HCT116 (cell line): ENCODE measurements around the gene OR6C2. TPM values are rescaled to one million over a fixed set of nuclear protein-coding genes. Genes with fewer than 3 reads are reported as not detected.

Experiments used
- ATAC-seq: fragments of 200-7000 bp; cut with Tn5 transposase; 2 replicates; pipeline ENCODE4 v1.9.1; 2020; ENCODE audit warnings: mild to moderate bottlenecking, moderate library complexity
- BruUV-seq: library from RNA; stranded (reverse); fragments of 400-500 nt; replicated peaks from 2 replicates; lab custom pipeline; 2021; lab: Mats Ljungman, UMichigan
- CTCF ChIA-PET: fragments of 300-600 bp; sonication (Branson Sonifier 250); formaldehyde crosslinking; loops from one replicate; lab custom pipeline; 2021; ENCODE audit warnings: antibody characterized with exemption; lab: Charles Lee
- POLR2A ChIA-PET: fragments of 300-600, 350-600 bp; sonication (Branson Sonifier 250); formaldehyde crosslinking; loops from one replicate; lab custom pipeline; 2021; ENCODE audit warnings: antibody characterized with exemption; lab: Charles Lee
- RAD21 ChIA-PET, 2 experiments: fragments of 300-600 bp; sonication (Branson Sonifier 250); formaldehyde crosslinking; loops; one replicate each; lab custom pipeline; 2023; ENCODE audit warnings: low total read pairs in 2 of 2; ENCODE audit not compliant: uncharacterized antibody in 2 of 2, unreplicated experiment in 2 of 2, low non-redundant PET in 1 of 2; lab: Charles Lee
- DNase-seq: peaks from one replicate; pipeline ENCODE4 v3.0.0-alpha.2; 2010; ENCODE audit warnings: low read depth, low spot score
- H2AFZ ChIP-seq: fragments of 200-600 bp; shearing (Covaris generic), sonication (generic); 2 replicates; pipeline ENCODE4 v1.6.1; 2017; ENCODE audit warnings: low read depth, mixed run types, mixed read lengths, antibody characterized with exemption, low read length; ENCODE audit not compliant: poor library complexity, severe bottlenecking
- H3K27ac ChIP-seq: 2 replicates; pipeline ENCODE4 v1.5.1; 2012; ENCODE audit warnings: low read depth, low read length
- H3K27me3 ChIP-seq: fragments of 200-600 bp; sonication (generic); 2 replicates; pipeline ENCODE4 v1.6.1; 2016; ENCODE audit warnings: mixed run types, low read length, mixed read lengths; ENCODE audit not compliant: insufficient read depth
- H3K36me3 ChIP-seq, 2 experiments: fragments of 200-500 bp in 1 of 2; fragments of 200-600 bp in 1 of 2; sonication (Bioruptor generic) in 1 of 2; sonication (generic) in 1 of 2; 2 replicates each; pipeline versions ENCODE4 v1.5.1 to v1.6.1; 2014 to 2016; ENCODE audit warnings: low read length in 2 of 2, inconsistent platforms in 1 of 2, mixed read lengths in 1 of 2, mixed run types in 1 of 2; ENCODE audit not compliant: insufficient read depth in 2 of 2, control insufficient read depth in 1 of 2
- H3K4me1 ChIP-seq, 2 experiments: fragments of 200-600 bp in 1 of 2; sonication (generic) in 1 of 2; 2 replicates each; pipeline versions ENCODE4 v1.5.1 to v1.6.1; 2012 to 2017; ENCODE audit warnings: low read length in 2 of 2, inconsistent platforms in 1 of 2, mild to moderate bottlenecking in 1 of 2, mixed read lengths in 1 of 2, mixed run types in 1 of 2, moderate library complexity in 1 of 2; ENCODE audit not compliant: insufficient read depth in 2 of 2, control insufficient read depth in 1 of 2
- H3K4me2 ChIP-seq: fragments of 200-600 bp; sonication (generic); 2 replicates; pipeline ENCODE4 v1.6.1; 2017; ENCODE audit warnings: mixed run types, low read length, mixed read lengths
- H3K4me3 ChIP-seq, 2 experiments: fragments of 200-600 bp in 1 of 2; sonication (generic) in 1 of 2; replicated peaks in 1 of 2; 2 replicates each; pipeline ENCODE4 v1.5.1; 2011 to 2016; ENCODE audit warnings: low read length in 2 of 2, control low read depth in 1 of 2, low read depth in 1 of 2, mild to moderate bottlenecking in 1 of 2, mixed read lengths in 1 of 2, mixed run types in 1 of 2
- H3K79me2 ChIP-seq: fragments of 200-600 bp; sonication (generic); 2 replicates; pipeline ENCODE4 v1.6.1; 2017; ENCODE audit warnings: mild to moderate bottlenecking, mixed run types, low read length, moderate library complexity, mixed read lengths; ENCODE audit not compliant: insufficient read depth
- H3K9ac ChIP-seq: fragments of 200-600 bp; sonication (generic); 2 replicates; pipeline ENCODE4 v1.6.1; 2016; ENCODE audit warnings: low read length, mixed read lengths
- H3K9me2 ChIP-seq: fragments of 200-600 bp; sonication (generic), shearing (Covaris generic); 2 replicates; pipeline ENCODE4 v1.6.1; 2017; ENCODE audit warnings: mixed run types, mild to moderate bottlenecking, moderate library complexity; ENCODE audit not compliant: insufficient read depth
- H3K9me3 ChIP-seq, 2 experiments: fragments of 200-500 bp in 1 of 2; fragments of 200-600 bp in 1 of 2; sonication (Bioruptor generic) in 1 of 2; sonication (generic) in 1 of 2; 2 replicates each; pipeline ENCODE4 v1.6.1; 2014 to 2017; ENCODE audit warnings: low read length in 2 of 2, mixed read lengths in 2 of 2, inconsistent platforms in 1 of 2, low read depth in 1 of 2, mild to moderate bottlenecking in 1 of 2, mixed run types in 1 of 2, moderate library complexity in 1 of 2; ENCODE audit not compliant: control insufficient read depth in 1 of 2, insufficient read depth in 1 of 2
- H4K20me1 ChIP-seq: fragments of 200-600 bp; sonication (generic), shearing (Covaris generic); 2 replicates; pipeline ENCODE4 v1.6.1; 2017; ENCODE audit warnings: mixed run types, mild to moderate bottlenecking, moderate library complexity; ENCODE audit not compliant: insufficient read depth
- ATF3 ChIP-seq: IDR thresholded peaks from 2 replicates; pipeline ENCODE4 v1.6.1; 2012
- ELF1 ChIP-seq: IDR thresholded peaks from 2 replicates; pipeline ENCODE4 v1.6.1; 2012; ENCODE audit warnings: low read depth, borderline replicate concordance
- FOSL1 ChIP-seq: IDR thresholded peaks from 2 replicates; pipeline ENCODE4 v1.6.1; 2012; ENCODE audit warnings: low read depth
- SP1 ChIP-seq: IDR thresholded peaks from 2 replicates; pipeline ENCODE4 v1.6.1; 2012; ENCODE audit warnings: low read depth
- YY1 ChIP-seq: IDR thresholded peaks from 2 replicates; pipeline ENCODE4 v1.6.1; 2011; ENCODE audit warnings: low read length, low read depth, moderate library complexity, mild to moderate bottlenecking; ENCODE audit not compliant: insufficient replicate concordance; ENCODE audit errors: extremely low read depth
- intact Hi-C: fragments of 100-400 bp; cut with micrococcal nuclease; formaldehyde crosslinking; loops from 2 replicates; pipeline ENCODE4 v1.10.0; 2022
- total RNA-seq: library from RNA; stranded (reverse); gene quantifications from one replicate; pipeline ENCODE4 v1.2.1, GENCODE V29; 2021; ENCODE audit not compliant: unreplicated experiment
- TF ChIP-seq, protein P1 (sequence below): IDR thresholded peaks from 2 replicates; pipeline ENCODE4 v1.6.1; 2012; ENCODE audit warnings: low read depth

The OR6C2 gene
- total RNA-seq, 1 experiment from 2014 or later = not detected

DNA sequence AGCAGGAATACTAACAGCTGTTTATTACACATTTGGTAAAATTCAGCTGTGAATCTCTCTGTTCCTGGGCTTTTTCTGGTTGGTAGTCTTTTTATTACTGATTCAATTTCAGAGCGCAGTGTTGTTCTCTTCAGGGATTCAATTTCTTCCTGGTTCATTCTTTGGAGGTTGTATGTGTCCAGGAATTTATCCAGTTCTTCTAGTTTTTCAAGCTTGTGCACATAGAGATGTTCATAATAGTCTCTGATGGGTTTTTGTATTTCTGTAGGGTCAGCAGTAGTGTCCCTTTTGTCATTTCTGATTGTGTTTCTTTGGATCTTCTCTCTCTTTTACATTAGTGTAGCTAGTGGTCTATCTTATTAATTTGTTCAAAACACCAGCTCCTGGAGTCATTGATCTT is 26.9 kb upstream of the OR6C2 start:
- intact Hi-C loops = no loop called here
- no peak overlapping the region for H3K4me2 ChIP-seq

More for the DNA sequence above, 26.9 kb upstream of the OR6C2 start:
- POLR2A ChIA-PET = no interaction called here
- H3K36me3 ChIP-seq = no peaks in the 10 kb centered on the region
- H3K27ac ChIP-seq = no peak overlapping the region
- no TSS peak for BruUV-seq
- H3K27me3 ChIP-seq = no peaks in the 10 kb centered on the region; the same call in 1 of the 2 replicates
- no peaks in the 10 kb centered on the region for H4K20me1 ChIP-seq
- H3K9me2 ChIP-seq = no peaks in the 10 kb centered on the region
- RAD21 ChIA-PET = no interaction called here
- no peaks in the 10 kb centered on the region for H3K4me1 ChIP-seq
- no peak overlapping the region for H3K9ac ChIP-seq
- TF ChIP-seq SP1 = no peak
- TF ChIP-seq, protein P1, sequence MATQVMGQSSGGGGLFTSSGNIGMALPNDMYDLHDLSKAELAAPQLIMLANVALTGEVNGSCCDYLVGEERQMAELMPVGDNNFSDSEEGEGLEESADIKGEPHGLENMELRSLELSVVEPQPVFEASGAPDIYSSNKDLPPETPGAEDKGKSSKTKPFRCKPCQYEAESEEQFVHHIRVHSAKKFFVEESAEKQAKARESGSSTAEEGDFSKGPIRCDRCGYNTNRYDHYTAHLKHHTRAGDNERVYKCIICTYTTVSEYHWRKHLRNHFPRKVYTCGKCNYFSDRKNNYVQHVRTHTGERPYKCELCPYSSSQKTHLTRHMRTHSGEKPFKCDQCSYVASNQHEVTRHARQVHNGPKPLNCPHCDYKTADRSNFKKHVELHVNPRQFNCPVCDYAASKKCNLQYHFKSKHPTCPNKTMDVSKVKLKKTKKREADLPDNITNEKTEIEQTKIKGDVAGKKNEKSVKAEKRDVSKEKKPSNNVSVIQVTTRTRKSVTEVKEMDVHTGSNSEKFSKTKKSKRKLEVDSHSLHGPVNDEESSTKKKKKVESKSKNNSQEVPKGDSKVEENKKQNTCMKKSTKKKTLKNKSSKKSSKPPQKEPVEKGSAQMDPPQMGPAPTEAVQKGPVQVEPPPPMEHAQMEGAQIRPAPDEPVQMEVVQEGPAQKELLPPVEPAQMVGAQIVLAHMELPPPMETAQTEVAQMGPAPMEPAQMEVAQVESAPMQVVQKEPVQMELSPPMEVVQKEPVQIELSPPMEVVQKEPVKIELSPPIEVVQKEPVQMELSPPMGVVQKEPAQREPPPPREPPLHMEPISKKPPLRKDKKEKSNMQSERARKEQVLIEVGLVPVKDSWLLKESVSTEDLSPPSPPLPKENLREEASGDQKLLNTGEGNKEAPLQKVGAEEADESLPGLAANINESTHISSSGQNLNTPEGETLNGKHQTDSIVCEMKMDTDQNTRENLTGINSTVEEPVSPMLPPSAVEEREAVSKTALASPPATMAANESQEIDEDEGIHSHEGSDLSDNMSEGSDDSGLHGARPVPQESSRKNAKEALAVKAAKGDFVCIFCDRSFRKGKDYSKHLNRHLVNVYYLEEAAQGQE = no peak
- no peak for TF ChIP-seq YY1
- no peak for TF ChIP-seq ELF1
- no peak for TF ChIP-seq FOSL1
- no peak for TF ChIP-seq ATF3
- TF ChIP-seq, all 23 proteins: peak for 0
- H3K79me2 ChIP-seq = no peaks in the 10 kb centered on the region
- no peak overlapping the region for H2AFZ ChIP-seq
- H3K9me3 ChIP-seq = no peaks in the 10 kb centered on the region
- no peak overlapping the region for H3K4me3 ChIP-seq
- no peak for ATAC-seq
- DNase-seq = no peak
- CTCF ChIA-PET = no interaction called here
